ENCODE measurements around the gene PLEKHM2. TPM values are rescaled to one million over a fixed set of nuclear protein-coding genes. Genes with fewer than 3 reads are reported as not detected.
A peak's percentile ranks its signal among the peaks of the same experiment; 100 is the strongest.

Gene PLEKHM2
- polyA plus RNA-seq, 1 donor, result 26.6 TPM

DNA sequence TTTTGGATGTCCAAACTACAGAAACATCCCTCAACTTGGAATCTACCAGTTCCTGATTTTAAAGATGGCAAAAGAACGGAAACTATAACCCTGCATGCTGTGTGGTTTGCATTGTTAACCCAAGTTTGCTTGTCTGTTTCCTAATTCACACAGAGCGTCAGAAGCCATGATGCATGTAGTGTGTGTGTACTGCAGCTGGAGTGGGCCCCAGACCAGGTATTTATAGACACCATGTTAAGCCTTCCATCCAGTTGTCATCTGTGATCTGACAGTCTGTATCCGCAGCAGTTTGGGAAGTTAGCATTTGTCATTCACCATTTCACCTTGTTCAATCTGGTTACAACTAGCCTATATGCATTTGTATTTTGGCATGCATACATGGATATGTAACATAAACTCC is 27.7 kb upstream of the PLEKHM2 start:
- Histone ChIP-seq H3K9me3 (ENCODE audit: control insufficient read depth, low read depth, low read length) (no peaks in the 10 kb centered on the region), H3K36me3 (ENCODE audit: control insufficient read depth, insufficient read depth, low read length) (peaks cover 72% of the 10 kb centered on the region), H3K4me1 (ENCODE audit: control insufficient read depth, insufficient read depth, low read length) (no peaks in the 10 kb centered on the region), H3K27ac (ENCODE audit: low read length) (no peak overlapping the region), H3K27me3 (ENCODE audit: control insufficient read depth, insufficient read depth, low read length) (no peaks in the 10 kb centered on the region), H3K4me3 (ENCODE audit: low read length) (no peak overlapping the region)
- DNase-seq, result no peak
- no CpG with 5 or more reads among the region's 3 CpGs for WGBS (ENCODE audit: insufficient coverage, low lambda C conversion rate)

DNA sequence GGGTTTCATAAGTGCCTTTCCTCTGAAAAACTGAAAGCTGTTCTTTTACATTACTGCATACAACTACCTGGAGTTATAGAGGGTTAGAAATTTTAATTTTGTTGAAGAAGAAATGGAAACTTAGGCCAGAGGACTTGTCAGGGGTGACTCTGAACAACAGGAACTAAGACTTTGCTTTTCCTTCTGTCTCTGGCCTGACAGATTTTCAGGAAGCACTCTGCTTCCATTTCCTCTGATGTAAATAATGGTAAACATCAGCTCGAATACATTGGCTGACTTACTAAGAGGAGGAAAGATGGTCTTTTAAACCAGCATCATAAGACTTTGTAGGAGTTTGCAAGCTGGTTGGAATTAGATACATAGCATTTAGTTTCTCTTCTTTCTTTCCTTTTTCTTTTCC is 27.1 kb upstream of the PLEKHM2 start:
- WGBS (ENCODE audit: insufficient coverage, low lambda C conversion rate), result no CpG with 5 or more reads among the region's 1 CpG
- DNase-seq, result no peak
- H3K36me3 ChIP-seq (ENCODE audit: control insufficient read depth, insufficient read depth, low read length), result peaks cover 71% of the 10 kb centered on the region

DNA sequence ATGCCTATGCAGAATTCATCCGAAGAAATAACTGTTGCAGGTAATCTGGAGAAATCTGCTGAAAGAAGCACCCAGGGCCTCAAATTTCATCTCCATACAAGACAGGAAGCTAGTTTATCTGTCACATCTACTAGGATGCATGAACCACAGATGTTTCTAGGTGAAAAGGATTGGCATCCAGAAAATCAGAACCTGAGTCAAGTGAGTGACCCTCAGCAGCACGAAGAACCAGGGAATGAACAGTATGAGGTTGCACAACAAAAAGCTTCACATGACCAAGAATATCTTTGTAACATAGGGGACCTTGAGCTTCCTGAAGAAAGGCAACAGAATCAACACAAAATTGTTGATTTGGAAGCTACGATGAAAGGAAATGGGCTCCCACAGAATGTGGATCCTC is 24.0 kb upstream of the PLEKHM2 start:
- Histone ChIP-seq H3K9me3 (ENCODE audit: control insufficient read depth, low read depth, low read length) (no peaks in the 10 kb centered on the region), H3K36me3 (ENCODE audit: control insufficient read depth, insufficient read depth, low read length) (peaks cover 60% of the 10 kb centered on the region), H3K4me3 (ENCODE audit: low read length) (no peak overlapping the region), H3K27me3 (ENCODE audit: control insufficient read depth, insufficient read depth, low read length) (no peaks in the 10 kb centered on the region), H3K27ac (ENCODE audit: low read length) (no peak overlapping the region), H3K4me1 (ENCODE audit: control insufficient read depth, insufficient read depth, low read length) (no peaks in the 10 kb centered on the region)
- DNase-seq, result no peak
- 100% methylated on average over 1 of the region's 3 CpGs for WGBS (ENCODE audit: insufficient coverage, low lambda C conversion rate)

More for the DNA sequence above, 27.1 kb upstream of the PLEKHM2 start:
- Histone ChIP-seq H3K4me3 (ENCODE audit: low read length) (no peak overlapping the region), H3K27ac (ENCODE audit: low read length) (no peak overlapping the region), H3K4me1 (ENCODE audit: control insufficient read depth, insufficient read depth, low read length) (no peaks in the 10 kb centered on the region), H3K9me3 (ENCODE audit: control insufficient read depth, low read depth, low read length) (no peaks in the 10 kb centered on the region), H3K27me3 (ENCODE audit: control insufficient read depth, insufficient read depth, low read length) (no peaks in the 10 kb centered on the region)

DNA sequence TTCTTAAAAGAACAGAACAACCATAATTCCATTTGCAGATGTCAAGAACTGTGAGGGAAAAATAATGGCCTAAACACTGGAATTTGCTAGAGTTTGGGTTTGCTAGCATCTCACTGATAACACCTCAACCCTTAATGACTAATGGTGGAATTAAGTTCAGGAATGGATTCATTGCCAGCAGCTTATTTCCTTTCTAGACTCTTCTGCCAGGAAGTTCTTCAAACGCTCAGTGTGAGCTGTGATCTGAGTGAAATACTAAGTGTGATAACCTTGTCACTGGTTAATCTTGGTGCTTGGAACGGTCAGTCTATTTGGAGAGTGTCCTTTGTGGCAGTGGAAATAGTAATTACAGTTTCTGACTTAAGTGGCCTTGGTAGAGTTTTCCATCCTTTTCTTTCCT is 21.6 kb upstream of the PLEKHM2 start:
- Histone ChIP-seq H3K4me3 (ENCODE audit: low read length) (no peak overlapping the region), H3K27me3 (ENCODE audit: control insufficient read depth, insufficient read depth, low read length) (no peaks in the 10 kb centered on the region), H3K36me3 (ENCODE audit: control insufficient read depth, insufficient read depth, low read length) (peaks cover 39% of the 10 kb centered on the region), H3K27ac (ENCODE audit: low read length) (no peak overlapping the region), H3K9me3 (ENCODE audit: control insufficient read depth, low read depth, low read length) (no peaks in the 10 kb centered on the region), H3K4me1 (ENCODE audit: control insufficient read depth, insufficient read depth, low read length) (no peaks in the 10 kb centered on the region)
- no CpG with 5 or more reads among the region's 2 CpGs for WGBS (ENCODE audit: insufficient coverage, low lambda C conversion rate)
- no peak for DNase-seq

DNA sequence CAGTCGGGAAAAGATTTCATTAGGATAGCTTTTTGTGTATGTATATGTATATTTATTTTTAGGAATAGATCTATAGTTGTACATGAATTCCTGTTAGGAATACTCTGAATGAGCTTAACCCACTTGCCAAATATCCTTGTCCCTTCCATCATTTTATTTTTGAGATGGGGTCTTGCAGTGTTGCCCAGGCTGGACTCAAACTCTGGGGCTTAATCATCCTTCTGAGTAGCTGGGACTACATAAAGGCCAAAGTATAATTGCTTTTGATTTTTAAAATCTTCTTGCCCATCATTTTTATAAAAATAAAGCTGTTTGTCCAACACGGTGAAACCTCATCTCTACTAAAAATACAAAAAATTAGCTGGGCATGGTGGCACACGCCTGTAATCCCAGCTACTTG is 20.2 kb upstream of the PLEKHM2 start:
- WGBS (ENCODE audit: insufficient coverage, low lambda C conversion rate), result 67% methylated on average over 1 of the region's 3 CpGs

DNA sequence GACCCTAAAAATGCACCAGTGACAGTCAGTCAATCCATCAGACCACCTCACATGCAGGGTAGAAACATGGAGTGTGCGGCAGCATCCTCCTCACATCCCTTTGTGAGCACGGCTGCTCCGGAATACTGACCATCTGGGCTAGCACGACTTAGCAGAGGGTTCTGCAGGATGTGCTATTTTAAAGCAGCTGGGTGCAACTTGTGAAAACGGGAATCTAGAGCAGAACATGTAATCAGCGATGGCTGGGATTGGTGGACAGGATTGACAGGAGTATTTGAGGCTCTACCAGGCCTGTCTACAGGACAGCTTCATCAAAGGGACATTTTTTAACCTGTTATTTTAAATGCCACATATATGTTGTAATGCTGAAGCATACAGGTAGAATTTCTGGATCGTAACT is 16.8 kb upstream of the PLEKHM2 start:
- no peak for DNase-seq
- Histone ChIP-seq H3K9me3 (ENCODE audit: control insufficient read depth, low read depth, low read length) (no peaks in the 10 kb centered on the region), H3K4me1 (ENCODE audit: control insufficient read depth, insufficient read depth, low read length) (no peaks in the 10 kb centered on the region), H3K27ac (ENCODE audit: low read length) (no peak overlapping the region), H3K27me3 (ENCODE audit: control insufficient read depth, insufficient read depth, low read length) (no peaks in the 10 kb centered on the region), H3K36me3 (ENCODE audit: control insufficient read depth, insufficient read depth, low read length) (peaks cover 6% of the 10 kb centered on the region), H3K4me3 (ENCODE audit: low read length) (no peak overlapping the region)
- no CpG with 5 or more reads among the region's 7 CpGs for WGBS (ENCODE audit: insufficient coverage, low lambda C conversion rate)

More for the DNA sequence above, 20.2 kb upstream of the PLEKHM2 start:
- Histone ChIP-seq H3K4me1 (ENCODE audit: control insufficient read depth, insufficient read depth, low read length) (no peaks in the 10 kb centered on the region), H3K36me3 (ENCODE audit: control insufficient read depth, insufficient read depth, low read length) (peaks cover 35% of the 10 kb centered on the region), H3K4me3 (ENCODE audit: low read length) (no peak overlapping the region), H3K27me3 (ENCODE audit: control insufficient read depth, insufficient read depth, low read length) (no peaks in the 10 kb centered on the region), H3K27ac (ENCODE audit: low read length) (no peak overlapping the region), H3K9me3 (ENCODE audit: control insufficient read depth, low read depth, low read length) (no peaks in the 10 kb centered on the region)
- no peak for DNase-seq

DNA sequence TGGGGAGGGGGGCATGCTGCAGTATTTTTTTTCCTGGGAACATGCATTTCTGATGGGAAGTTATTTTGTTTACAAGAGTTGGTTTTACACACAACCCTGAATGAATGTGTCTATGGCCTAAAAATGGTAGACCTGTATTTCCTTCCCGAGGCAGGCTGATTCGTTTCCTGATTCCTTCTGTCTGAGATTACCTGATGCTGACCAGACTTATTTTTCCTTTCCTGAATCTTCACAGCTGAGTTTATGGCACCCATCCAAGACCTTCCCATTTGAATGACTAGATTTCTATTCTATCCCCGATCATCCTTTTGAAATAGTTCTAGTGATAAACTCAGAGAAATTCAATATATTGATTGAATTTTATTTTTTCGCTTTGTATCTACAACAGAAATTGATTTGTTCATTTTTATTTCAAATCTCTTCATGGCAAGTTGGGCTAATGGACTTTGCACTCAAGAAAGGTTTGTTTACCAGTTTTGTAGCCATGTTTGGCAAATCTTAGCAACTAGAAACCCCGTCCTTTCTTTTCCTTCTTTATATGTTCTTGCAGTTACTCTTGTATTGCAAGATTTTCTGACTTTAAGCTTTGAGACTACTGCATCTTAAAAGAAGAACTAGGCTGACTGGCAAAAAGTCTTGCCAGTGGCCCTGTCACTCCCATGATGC is 15.9 kb upstream of the PLEKHM2 start:
- no peak for DNase-seq
- Histone ChIP-seq H3K4me1 (ENCODE audit: control insufficient read depth, insufficient read depth, low read length) (no peaks in the 10 kb centered on the region), H3K36me3 (ENCODE audit: control insufficient read depth, insufficient read depth, low read length) (no peaks in the 10 kb centered on the region), H3K27ac (ENCODE audit: low read length) (no peak overlapping the region), H3K4me3 (ENCODE audit: low read length) (no peak overlapping the region), H3K27me3 (ENCODE audit: control insufficient read depth, insufficient read depth, low read length) (no peaks in the 10 kb centered on the region), H3K9me3 (ENCODE audit: control insufficient read depth, low read depth, low read length) (no peaks in the 10 kb centered on the region)
- WGBS (ENCODE audit: insufficient coverage, low lambda C conversion rate), result 69% methylated on average over 2 of the region's 5 CpGs

DNA sequence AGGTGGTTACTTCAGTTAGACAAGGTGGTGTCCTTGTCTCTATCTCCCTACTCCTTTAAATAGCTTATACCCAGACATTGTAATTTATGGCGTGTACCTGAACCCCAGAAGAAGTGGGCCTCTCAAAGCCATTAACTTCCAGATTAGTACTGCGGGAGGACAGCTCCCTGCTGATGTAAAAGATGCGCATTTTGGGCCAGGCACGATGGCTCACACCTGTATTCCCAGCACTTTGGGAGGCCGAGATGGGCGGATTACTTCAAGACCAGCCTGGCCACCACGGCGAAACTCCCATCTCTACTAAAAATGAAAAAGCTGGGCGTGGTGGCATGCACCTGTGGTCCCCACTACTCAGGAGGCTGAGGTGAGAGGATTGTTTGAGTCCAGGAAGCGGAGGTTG is 15.0 kb upstream of the PLEKHM2 start:
- H3K4me3 ChIP-seq (ENCODE audit: low read length), result no peak overlapping the region
- DNase-seq, result no peak
- no CpG with 5 or more reads among the region's 10 CpGs for WGBS (ENCODE audit: insufficient coverage, low lambda C conversion rate)

DNA sequence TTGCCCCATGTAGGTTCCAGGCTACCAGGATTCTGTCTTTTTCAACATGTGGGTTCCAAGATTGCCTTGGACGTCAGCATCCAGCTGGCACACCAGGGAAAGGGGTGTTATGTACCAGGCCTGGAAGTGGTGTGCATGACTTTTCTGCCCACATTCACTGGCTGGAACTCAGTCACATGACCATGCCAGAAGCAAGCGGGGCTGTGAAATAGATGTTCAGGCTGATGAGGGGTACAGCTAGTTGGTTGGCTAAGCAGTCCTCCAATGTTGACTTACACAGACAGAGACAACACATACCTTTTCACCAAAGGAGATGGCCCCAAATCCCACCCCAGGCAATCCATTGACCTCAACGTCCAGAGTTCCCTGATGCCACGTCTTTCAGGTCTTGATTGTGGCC is 14.3 kb upstream of the PLEKHM2 start:
- no peak for DNase-seq
- no peaks in the 10 kb centered on the region for H3K9me3 ChIP-seq (ENCODE audit: control insufficient read depth, low read depth, low read length)
- H3K4me1 ChIP-seq (ENCODE audit: control insufficient read depth, insufficient read depth, low read length), result no peaks in the 10 kb centered on the region
- no peak overlapping the region for H3K27ac ChIP-seq (ENCODE audit: low read length)
- no peaks in the 10 kb centered on the region for H3K27me3 ChIP-seq (ENCODE audit: control insufficient read depth, insufficient read depth, low read length)
- no CpG with 5 or more reads among the region's 4 CpGs for WGBS (ENCODE audit: insufficient coverage, low lambda C conversion rate)
- H3K4me3 ChIP-seq (ENCODE audit: low read length), result no peak overlapping the region
- no peaks in the 10 kb centered on the region for H3K36me3 ChIP-seq (ENCODE audit: control insufficient read depth, insufficient read depth, low read length)

More for the DNA sequence above, 15.0 kb upstream of the PLEKHM2 start:
- Histone ChIP-seq H3K27me3 (ENCODE audit: control insufficient read depth, insufficient read depth, low read length) (no peaks in the 10 kb centered on the region), H3K9me3 (ENCODE audit: control insufficient read depth, low read depth, low read length) (no peaks in the 10 kb centered on the region), H3K4me1 (ENCODE audit: control insufficient read depth, insufficient read depth, low read length) (no peaks in the 10 kb centered on the region), H3K36me3 (ENCODE audit: control insufficient read depth, insufficient read depth, low read length) (no peaks in the 10 kb centered on the region), H3K27ac (ENCODE audit: low read length) (no peak overlapping the region)

DNA sequence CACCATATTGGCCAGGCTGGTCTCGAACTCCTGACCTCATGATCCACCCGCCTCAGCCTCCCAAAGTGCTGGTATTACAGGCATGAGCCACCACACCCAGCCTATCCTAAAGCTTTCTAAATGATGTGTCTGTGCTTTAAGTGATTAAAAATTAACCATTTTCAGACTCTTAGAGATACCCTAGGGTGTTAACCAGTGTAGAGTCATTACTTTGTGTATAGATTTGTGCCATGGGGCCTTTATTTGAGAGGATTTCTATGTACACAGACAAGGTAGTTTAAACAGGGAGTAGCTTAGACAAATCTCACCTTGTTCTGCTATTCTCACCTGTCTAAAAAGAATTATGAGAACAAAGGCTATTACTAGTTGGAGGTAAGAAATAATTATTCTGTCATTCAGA is 12.7 kb upstream of the PLEKHM2 start:
- Histone ChIP-seq H3K4me3 (ENCODE audit: low read length) (no peak overlapping the region), H3K9me3 (ENCODE audit: control insufficient read depth, low read depth, low read length) (no peaks in the 10 kb centered on the region), H3K36me3 (ENCODE audit: control insufficient read depth, insufficient read depth, low read length) (no peaks in the 10 kb centered on the region), H3K4me1 (ENCODE audit: control insufficient read depth, insufficient read depth, low read length) (no peaks in the 10 kb centered on the region), H3K27me3 (ENCODE audit: control insufficient read depth, insufficient read depth, low read length) (no peaks in the 10 kb centered on the region), H3K27ac (ENCODE audit: low read length) (no peak overlapping the region)
- DNase-seq, result peak in 1 of 2 donors; percentile 23
- no CpG with 5 or more reads among the region's 2 CpGs for WGBS (ENCODE audit: insufficient coverage, low lambda C conversion rate)
